Fibroblast of upper back skin (primary cell): Measurements from ENCODE around the gene VWA8.
"Not testable (repeated sequence)": the region's sequence is repeated elsewhere in the genome, so short reads cannot be mapped to it uniquely, and the experiment has no call there.

Experiments used
- DNase-seq: peaks from one replicate; pipeline ENCODE4 v3.0.0-alpha.2; 2013

VWA8 gene

GRCh38 chr13:41962994-41963393 is 2.1 kb upstream of the VWA8 start:
- DNase-seq: no peak

- no peak for DNase-seq
These were observed 504 bp upstream of the VWA8 start for GRCh38 chr13:41961466-41961760.

- DNase-seq: peak; percentile 18
These were observed 685 bp downstream of the VWA8 start for GRCh38 chr13:41960211-41960636.

- no peak for DNase-seq
These were observed 4.6 kb downstream of the VWA8 start for GRCh38 chr13:41956272-41956671.

GRCh38 chr13:41955605-41956004 is 5.3 kb downstream of the VWA8 start:
- DNase-seq: no peak

- DNase-seq: no peak
These were observed 6.7 kb downstream of the VWA8 start for GRCh38 chr13:41954226-41954625.

- DNase-seq: no peak
These were observed 8.2 kb downstream of the VWA8 start for GRCh38 chr13:41952749-41953148.

- not testable (repeated sequence) for DNase-seq
These were observed 11.8 kb downstream of the VWA8 start for GRCh38 chr13:41949104-41949503.

- DNase-seq: no peak
These were observed 15.0 kb downstream of the VWA8 start for GRCh38 chr13:41945926-41946325.

GRCh38 chr13:41944635-41945397 is 16.1 kb downstream of the VWA8 start:
- no peak for DNase-seq

- no peak for DNase-seq
These were observed 16.7 kb downstream of the VWA8 start for GRCh38 chr13:41944229-41944628.

- peak; percentile 71 for DNase-seq
These were observed 18.3 kb downstream of the VWA8 start for GRCh38 chr13:41942462-41943094.

GRCh38 chr13:41941174-41941573 is 19.7 kb downstream of the VWA8 start:
- no peak for DNase-seq

- DNase-seq: no peak
These were observed 21.5 kb downstream of the VWA8 start for GRCh38 chr13:41939398-41939797.

GRCh38 chr13:41938918-41939317 is 22.0 kb downstream of the VWA8 start:
- DNase-seq: no peak

- DNase-seq: no peak
These were observed 23.5 kb downstream of the VWA8 start for GRCh38 chr13:41937388-41937787.

- DNase-seq: no peak
These were observed 25.4 kb downstream of the VWA8 start for GRCh38 chr13:41935501-41935900.

- DNase-seq: no peak
These were observed 25.9 kb downstream of the VWA8 start for GRCh38 chr13:41934994-41935393.

GRCh38 chr13:41934120-41934519 is 26.8 kb downstream of the VWA8 start:
- no peak for DNase-seq

- DNase-seq: peak; percentile 75
These were observed 29.6 kb downstream of the VWA8 start for GRCh38 chr13:41931337-41931736.

GRCh38 chr13:41930154-41930553 is 30.8 kb downstream of the VWA8 start:
- DNase-seq: no peak

- DNase-seq: no peak
These were observed 32.6 kb downstream of the VWA8 start for GRCh38 chr13:41928323-41928722.

GRCh38 chr13:41925014-41925413 is 35.9 kb downstream of the VWA8 start:
- no peak for DNase-seq

- DNase-seq: not testable (repeated sequence)
These were observed 38.0 kb downstream of the VWA8 start for GRCh38 chr13:41922894-41923293.
